Hepatocyte (in vitro differentiated cells): ENCODE results near the gene GYS1. TPM values are rescaled to one million over a fixed set of nuclear protein-coding genes. Genes with fewer than 3 reads are reported as not detected.

Experiments used
- DNase-seq: peaks from one replicate; pipeline ENCODE4 v3.0.0-alpha.2; 2016; ENCODE audit warnings: low spot score
- H2AFZ ChIP-seq: fragments of 200-600 bp; sonication (generic); 2 replicates; pipeline ENCODE4 v1.6.0; 2016; ENCODE audit warnings: antibody characterized with exemption, mild to moderate bottlenecking
- H3K27ac ChIP-seq: fragments of 200-600 bp; sonication (generic); 2 replicates; pipeline ENCODE4 v1.5.1; 2016; ENCODE audit warnings: mild to moderate bottlenecking
- H3K27me3 ChIP-seq: fragments of 200-600 bp; sonication (generic); 2 replicates; pipeline ENCODE4 v1.6.1; 2016
- H3K36me3 ChIP-seq: fragments of 200-600 bp; sonication (generic); replicated peaks from 2 replicates; pipeline ENCODE4 v1.5.1; 2016; ENCODE audit warnings: low read depth; ENCODE audit not compliant: insufficient read depth
- H3K4me1 ChIP-seq: fragments of 200-600 bp; sonication (generic); 2 replicates; pipeline ENCODE4 v1.5.1; 2016; ENCODE audit warnings: mild to moderate bottlenecking, moderate library complexity; ENCODE audit not compliant: insufficient read depth
- H3K4me2 ChIP-seq: fragments of 200-600 bp; sonication (generic); 2 replicates; pipeline ENCODE4 v1.6.0; 2016
- H3K4me3 ChIP-seq: fragments of 200-600 bp; sonication (generic); 2 replicates; pipeline ENCODE4 v1.5.1; 2016; ENCODE audit warnings: mild to moderate bottlenecking
- H3K79me2 ChIP-seq: fragments of 200-600 bp; sonication (generic); 2 replicates; pipeline ENCODE4 v1.6.0; 2017; ENCODE audit warnings: mild to moderate bottlenecking
- H3K9me2 ChIP-seq: fragments of 200-600 bp; sonication (generic); replicated peaks from 2 replicates; pipeline ENCODE4 v1.6.0; 2017; ENCODE audit warnings: mild to moderate bottlenecking; ENCODE audit not compliant: insufficient read depth
- H3K9me3 ChIP-seq: fragments of 200-600 bp; sonication (generic); 2 replicates; pipeline ENCODE4 v1.5.1; 2016; ENCODE audit warnings: low read depth, mild to moderate bottlenecking
- H4K20me1 ChIP-seq: fragments of 200-600 bp; sonication (generic); 2 replicates; pipeline ENCODE4 v1.6.0; 2016; ENCODE audit warnings: mild to moderate bottlenecking; ENCODE audit not compliant: insufficient read depth, poor library complexity, severe bottlenecking
- EZH2 ChIP-seq: fragments of 200-600 bp; sonication (generic); IDR thresholded peaks from 2 replicates; pipeline ENCODE4 v1.6.1; 2016; ENCODE audit warnings: antibody characterized with exemption, mild to moderate bottlenecking, borderline replicate concordance
- EZH2phosphoT487 ChIP-seq: fragments of 200-600 bp; sonication (generic); IDR thresholded peaks from one replicate; pipeline ENCODE4 v1.6.1; 2018; ENCODE audit warnings: antibody characterized with exemption, mild to moderate bottlenecking, low read depth, moderate library complexity; ENCODE audit not compliant: unreplicated experiment, severe bottlenecking
- WGBS: methylation state at CpG from one replicate; pipeline ENCODE4 v1.1.6; 2016; ENCODE audit warnings: low lambda C conversion rate; ENCODE audit errors: missing lambda C conversion rate; 5-methylcytosine and 5-hydroxymethylcytosine counted together
- polyA plus RNA-seq: library from polyadenylated mRNA; unstranded; fragments of >200 nt; fragmentation: Nextera tagmentation; extraction: Ambion mirVana; gene quantifications from 2 replicates; pipeline ENCODE4 v1.2.1, GENCODE V29; 2016
- total RNA-seq: library from RNA; depleted of rRNA; stranded (reverse); fragments of >200 nt; gene quantifications from 2 replicates; pipeline ENCODE4 v1.2.3, GENCODE V29; 2014
- TF ChIP-seq, protein P1 (sequence below): fragments of 200-600 bp; sonication (generic); IDR thresholded peaks from 2 replicates; pipeline ENCODE4 v1.5.1; 2016; ENCODE audit warnings: antibody characterized with exemption, mild to moderate bottlenecking; ENCODE audit not compliant: poor library complexity

GYS1 gene
- total and polyA plus RNA-seq, 2 experiments from 2014 or later, result 37.4 to 45.9 TPM

DNA sequence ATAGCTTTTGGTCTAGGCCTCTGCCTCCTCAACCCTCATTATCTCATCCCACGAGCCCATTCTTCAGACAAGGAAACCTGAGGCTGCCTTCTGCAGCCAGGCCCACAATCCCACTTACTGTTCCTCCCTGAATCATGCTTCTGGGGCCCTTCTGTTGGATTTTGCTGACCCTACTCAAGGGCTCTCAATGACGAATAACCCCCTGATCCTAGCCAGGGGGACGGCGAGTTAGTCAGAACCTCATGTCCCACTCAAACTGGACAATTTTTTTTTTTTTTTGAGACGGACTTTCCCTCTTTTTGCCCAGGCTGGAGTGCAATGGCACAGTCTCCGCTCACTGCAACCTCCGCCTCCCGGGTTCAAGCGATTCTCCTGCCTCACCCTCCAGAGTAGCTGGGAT, 29.0 kb upstream of the GYS1 start:
- H3K79me2 ChIP-seq, result no peaks in the 10 kb centered on the region
- H3K4me1 ChIP-seq, result peaks cover 9% of the 10 kb centered on the region
- H3K27me3 ChIP-seq, result peaks cover 27% of the 10 kb centered on the region
- no peak overlapping the region for H3K4me2 ChIP-seq
- no peak overlapping the region for H3K4me3 ChIP-seq
- no peak overlapping the region for H2AFZ ChIP-seq
- no peaks in the 10 kb centered on the region for H3K9me2 ChIP-seq
- no peak for DNase-seq
- H3K27ac ChIP-seq, result no peak overlapping the region
- WGBS, result 85% methylated on average over 9 of the region's 9 CpGs
- TF ChIP-seq EZH2phosphoT487 (no peak), EZH2 (no peak)
- TF ChIP-seq, protein P1, sequence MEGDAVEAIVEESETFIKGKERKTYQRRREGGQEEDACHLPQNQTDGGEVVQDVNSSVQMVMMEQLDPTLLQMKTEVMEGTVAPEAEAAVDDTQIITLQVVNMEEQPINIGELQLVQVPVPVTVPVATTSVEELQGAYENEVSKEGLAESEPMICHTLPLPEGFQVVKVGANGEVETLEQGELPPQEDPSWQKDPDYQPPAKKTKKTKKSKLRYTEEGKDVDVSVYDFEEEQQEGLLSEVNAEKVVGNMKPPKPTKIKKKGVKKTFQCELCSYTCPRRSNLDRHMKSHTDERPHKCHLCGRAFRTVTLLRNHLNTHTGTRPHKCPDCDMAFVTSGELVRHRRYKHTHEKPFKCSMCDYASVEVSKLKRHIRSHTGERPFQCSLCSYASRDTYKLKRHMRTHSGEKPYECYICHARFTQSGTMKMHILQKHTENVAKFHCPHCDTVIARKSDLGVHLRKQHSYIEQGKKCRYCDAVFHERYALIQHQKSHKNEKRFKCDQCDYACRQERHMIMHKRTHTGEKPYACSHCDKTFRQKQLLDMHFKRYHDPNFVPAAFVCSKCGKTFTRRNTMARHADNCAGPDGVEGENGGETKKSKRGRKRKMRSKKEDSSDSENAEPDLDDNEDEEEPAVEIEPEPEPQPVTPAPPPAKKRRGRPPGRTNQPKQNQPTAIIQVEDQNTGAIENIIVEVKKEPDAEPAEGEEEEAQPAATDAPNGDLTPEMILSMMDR, result no peak
- no peaks in the 10 kb centered on the region for H4K20me1 ChIP-seq
- no peaks in the 10 kb centered on the region for H3K9me3 ChIP-seq
- H3K36me3 ChIP-seq, result no peaks in the 10 kb centered on the region

DNA sequence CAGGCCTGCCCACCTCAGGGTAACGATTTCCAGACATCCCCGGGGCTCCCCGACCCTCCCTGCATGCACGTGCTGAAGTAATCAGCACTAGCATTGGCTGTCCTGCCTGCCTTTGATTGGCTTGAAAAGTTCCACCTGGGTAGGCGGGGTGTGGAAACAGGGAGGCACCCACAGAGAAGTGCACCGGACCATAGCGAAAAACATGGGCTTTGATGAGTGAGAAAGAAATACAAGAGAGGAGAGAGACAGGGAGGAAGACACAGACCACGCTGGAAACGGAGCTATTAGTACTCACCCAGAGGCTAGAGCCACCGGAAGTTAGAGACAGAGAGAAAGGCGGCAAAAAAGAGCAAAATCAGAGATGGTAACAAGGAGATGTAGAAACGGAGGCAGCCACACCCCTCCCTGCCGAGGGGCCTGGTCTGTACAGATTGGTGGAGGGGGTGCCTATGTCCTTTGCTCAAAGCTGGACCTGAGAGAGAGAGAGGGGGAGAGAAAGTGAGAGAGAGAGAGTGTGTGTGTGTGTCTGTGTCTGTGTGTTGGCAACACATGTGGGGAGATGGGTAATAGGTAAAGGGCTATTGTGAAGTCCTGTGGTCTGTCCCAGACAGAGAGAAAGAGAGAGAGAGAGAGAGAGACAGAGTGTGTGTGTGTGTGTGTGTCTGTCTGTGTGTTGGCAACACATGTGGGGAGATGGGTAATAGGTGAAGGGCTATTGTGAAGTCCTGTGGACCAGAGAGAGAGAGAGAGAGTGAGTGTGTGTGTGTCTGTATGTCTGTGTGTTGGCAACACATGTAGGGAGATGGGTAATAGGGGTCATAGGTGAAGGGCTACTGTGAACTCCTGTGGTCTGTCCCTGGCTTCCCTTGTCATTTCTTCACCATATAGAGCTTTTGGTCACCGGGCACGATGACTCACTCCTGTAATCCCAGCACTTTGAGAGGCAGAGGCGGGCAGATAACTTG, 28.1 kb upstream of the GYS1 start:
- Histone ChIP-seq H2AFZ (no peak overlapping the region), H3K79me2 (no peaks in the 10 kb centered on the region), H3K4me1 (peaks cover 9% of the 10 kb centered on the region), H4K20me1 (no peaks in the 10 kb centered on the region), H3K9me3 (no peaks in the 10 kb centered on the region), H3K4me3 (no peak overlapping the region), H3K9me2 (no peaks in the 10 kb centered on the region), H3K27ac (no peak overlapping the region), H3K4me2 (no peak overlapping the region), H3K27me3 (peaks cover 27% of the 10 kb centered on the region), H3K36me3 (no peaks in the 10 kb centered on the region)
- TF ChIP-seq, protein P1, result no peak
- TF ChIP-seq EZH2phosphoT487 (no peak), EZH2 (no peak)
- no peak for DNase-seq
- 48% methylated on average over 16 of the region's 16 CpGs for WGBS

DNA sequence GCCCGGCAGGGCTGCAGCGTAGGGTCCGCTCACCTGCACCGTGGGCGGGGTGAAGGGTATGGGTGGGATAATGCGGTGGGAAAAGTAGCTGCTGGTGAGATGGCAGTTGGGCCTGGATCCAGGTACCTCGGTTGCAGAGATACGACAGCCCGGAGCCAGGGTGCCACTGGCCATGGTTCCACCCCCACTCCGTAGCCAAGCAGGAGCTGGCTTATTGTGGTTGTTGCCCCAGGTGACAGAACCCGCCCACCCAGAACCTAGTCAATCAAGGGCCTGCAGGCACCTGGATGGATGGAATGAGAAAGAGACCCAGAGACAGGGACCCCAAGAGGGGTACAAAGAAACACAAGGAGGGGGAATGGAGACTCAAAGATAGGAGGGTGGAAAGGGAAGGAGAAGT, 27.2 kb upstream of the GYS1 start:
- no peak for DNase-seq
- 73% methylated on average over 11 of the region's 11 CpGs for WGBS
- Histone ChIP-seq H3K4me2 (no peak overlapping the region), H3K79me2 (no peaks in the 10 kb centered on the region), H2AFZ (no peak overlapping the region), H3K4me1 (peaks cover 9% of the 10 kb centered on the region), H4K20me1 (no peaks in the 10 kb centered on the region), H3K27ac (no peak overlapping the region), H3K9me3 (no peaks in the 10 kb centered on the region), H3K4me3 (no peak overlapping the region), H3K27me3 (peaks cover 27% of the 10 kb centered on the region), H3K36me3 (no peaks in the 10 kb centered on the region), H3K9me2 (no peaks in the 10 kb centered on the region)
- TF ChIP-seq EZH2phosphoT487 (no peak), EZH2 (no peak)
- TF ChIP-seq, protein P1, result no peak
